DND-41 (cell line): ENCODE measurements around the gene CAPN5.

Experiments used
- EZH2 ChIP-seq: IDR thresholded peaks from 3 replicates; pipeline ENCODE4 v1.6.1; 2012; ENCODE audit warnings: borderline replicate concordance, low read depth, mild to moderate bottlenecking, moderate library complexity, low read length, inconsistent platforms; ENCODE audit not compliant: severe bottlenecking
- TF ChIP-seq, protein P1 (sequence below): IDR thresholded peaks from 2 replicates; pipeline ENCODE4 v1.5.1; 2012; ENCODE audit warnings: borderline replicate concordance, low read length, moderate library complexity, mild to moderate bottlenecking; ENCODE audit not compliant: poor library complexity, severe bottlenecking; ENCODE audit errors: extremely low read depth

DNA sequence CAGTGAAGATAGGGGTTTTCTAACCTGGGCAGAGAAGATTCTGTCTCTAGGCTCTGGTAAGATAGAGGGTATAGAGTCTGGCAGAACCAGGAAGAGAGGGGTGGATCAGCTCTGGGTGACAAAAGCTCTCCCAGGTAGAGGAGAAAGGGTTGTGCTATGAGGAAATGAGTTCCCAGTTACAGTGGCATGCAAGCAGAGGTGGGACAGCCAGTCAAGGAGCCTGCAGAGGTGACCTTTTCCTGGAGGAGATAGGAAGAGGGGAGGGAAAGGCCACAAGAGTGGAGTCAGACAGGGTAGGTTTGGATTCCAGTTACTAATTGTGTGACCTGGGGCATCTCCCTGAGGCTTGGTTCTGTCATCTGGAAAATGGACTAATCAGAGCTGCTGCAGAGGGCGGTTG is 3.4 kb upstream of the CAPN5 start:
- TF ChIP-seq, protein P1, sequence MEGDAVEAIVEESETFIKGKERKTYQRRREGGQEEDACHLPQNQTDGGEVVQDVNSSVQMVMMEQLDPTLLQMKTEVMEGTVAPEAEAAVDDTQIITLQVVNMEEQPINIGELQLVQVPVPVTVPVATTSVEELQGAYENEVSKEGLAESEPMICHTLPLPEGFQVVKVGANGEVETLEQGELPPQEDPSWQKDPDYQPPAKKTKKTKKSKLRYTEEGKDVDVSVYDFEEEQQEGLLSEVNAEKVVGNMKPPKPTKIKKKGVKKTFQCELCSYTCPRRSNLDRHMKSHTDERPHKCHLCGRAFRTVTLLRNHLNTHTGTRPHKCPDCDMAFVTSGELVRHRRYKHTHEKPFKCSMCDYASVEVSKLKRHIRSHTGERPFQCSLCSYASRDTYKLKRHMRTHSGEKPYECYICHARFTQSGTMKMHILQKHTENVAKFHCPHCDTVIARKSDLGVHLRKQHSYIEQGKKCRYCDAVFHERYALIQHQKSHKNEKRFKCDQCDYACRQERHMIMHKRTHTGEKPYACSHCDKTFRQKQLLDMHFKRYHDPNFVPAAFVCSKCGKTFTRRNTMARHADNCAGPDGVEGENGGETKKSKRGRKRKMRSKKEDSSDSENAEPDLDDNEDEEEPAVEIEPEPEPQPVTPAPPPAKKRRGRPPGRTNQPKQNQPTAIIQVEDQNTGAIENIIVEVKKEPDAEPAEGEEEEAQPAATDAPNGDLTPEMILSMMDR: no peak
- TF ChIP-seq EZH2: no peak
